Activated CD8-positive, alpha-beta memory T cell treated with anti-CD3 and anti-CD28 coated beads for 48 hours (primary cell): ENCODE data around the gene OR4C13.
"Not testable (repeated sequence)": the region's sequence is repeated elsewhere in the genome, so short reads cannot be mapped to it uniquely, and the experiment has no call there.

Experiments used
- DNase-seq, 3 experiments: peaks; one replicate each; pipeline ENCODE4 v3.0.0-alpha.2; 2020; ENCODE audit warnings: low read depth in 2 of 3, low spot score in 2 of 3

The OR4C13 gene

GRCh38 chr11:49952091-49952490 lies at the start of gene OR4C13:
Gene OR4C13 (plus strand): TSS chr11:49952391. CDS start chr11:49952423, 32 bp downstream.
- no peak for DNase-seq

DNA sequence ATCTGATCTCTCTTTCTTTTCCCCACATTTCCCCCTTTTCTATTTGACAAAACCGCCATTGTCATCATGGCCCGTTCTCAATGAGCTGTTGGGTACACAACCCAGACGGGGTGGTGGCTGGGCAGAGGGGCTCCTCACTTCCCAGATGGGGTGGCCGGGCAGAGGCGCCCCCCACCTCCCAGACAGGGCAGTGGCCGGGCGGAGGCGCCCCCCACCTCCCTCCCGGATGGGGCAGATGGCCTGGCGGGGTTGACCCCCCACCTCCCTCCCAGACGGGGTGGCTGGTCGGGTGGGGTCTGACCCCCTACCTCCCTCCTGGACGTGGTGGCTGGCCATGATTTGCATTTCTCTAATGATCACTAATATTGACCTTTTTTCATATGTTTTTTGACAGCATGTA lies 40.7 kb upstream of the OR4C13 start:
- not testable (repeated sequence) for DNase-seq

DNA sequence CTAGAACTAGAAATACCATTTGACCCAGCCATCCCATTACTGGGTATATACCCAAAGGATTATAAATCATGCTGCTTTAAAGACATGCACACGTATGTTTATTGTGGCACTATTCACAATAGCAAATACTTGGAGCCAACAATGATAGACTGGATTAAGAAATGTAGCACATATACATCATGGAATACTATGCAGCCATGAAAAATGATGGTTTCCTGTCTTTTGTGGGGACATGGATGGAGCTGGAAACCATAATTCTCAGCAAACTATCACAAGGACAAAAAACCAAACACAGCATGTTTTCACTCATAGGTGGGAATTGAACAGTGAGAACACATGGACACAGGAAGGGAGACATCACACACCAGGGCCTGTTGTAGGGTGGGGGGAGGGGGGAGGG lies 3.5 kb upstream of the OR4C13 start:
- DNase-seq, result not testable (repeated sequence)

DNA sequence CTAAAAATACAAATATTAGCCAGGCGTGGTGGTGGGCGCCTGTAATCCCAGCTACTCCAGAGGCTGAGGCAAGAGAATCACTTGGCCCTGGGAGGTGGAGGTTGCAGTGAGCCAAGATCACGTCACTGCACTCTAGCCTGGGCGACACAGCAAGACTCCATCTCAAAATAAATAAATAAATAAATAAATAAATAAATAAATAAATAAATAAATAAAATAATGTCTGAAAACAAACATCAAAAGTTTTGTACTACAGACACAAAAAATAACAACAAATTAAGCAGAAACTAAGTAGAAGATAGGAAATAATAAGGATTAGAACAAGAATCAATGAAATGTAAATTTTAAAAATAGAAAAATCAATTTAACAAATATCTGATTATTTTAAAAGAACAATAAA lies 21.2 kb downstream of the OR4C13 start:
- not testable (repeated sequence) for DNase-seq

GRCh38 chr11:49982435-49982834 lies 30.2 kb downstream of the OR4C13 start, which contains the start of gene OR4C12:
Gene OR4C12 (minus strand): TSS chr11:49982535. CDS start chr11:49982501, 34 bp downstream.
- DNase-seq, result not testable (repeated sequence)

- peak in 1 of 3 experiments; percentile 2 for DNase-seq
Observed at GRCh38 chr11:49995565-49995964, 43.4 kb downstream of the OR4C13 start.
